GM19023 (cell line): ENCODE data around the gene KCTD11.
"Not testable (repeated sequence)": the region's sequence is repeated elsewhere in the genome, so short reads cannot be mapped to it uniquely, and the experiment has no call there.

Experiments
- ATAC-seq: cut with Tn5 transposase; IDR thresholded peaks from one replicate; pipeline ENCODE4 v1.9.1; 2021; ENCODE audit warnings: mild to moderate bottlenecking, moderate library complexity; ENCODE audit not compliant: unreplicated experiment

Gene KCTD11

GRCh38 chr17:7341842-7342241 is 10.1 kb upstream of the KCTD11 start:
- no peak for ATAC-seq

GRCh38 chr17:7343250-7343649 is 8.7 kb upstream of the KCTD11 start:
- no peak for ATAC-seq

- ATAC-seq, result no peak
These were observed 5.0 kb upstream of the KCTD11 start for GRCh38 chr17:7346761-7347614.

GRCh38 chr17:7347630-7348477 is 4.1 kb upstream of the KCTD11 start:
- ATAC-seq, result no peak

- ATAC-seq, result no peak
These were observed 3.3 kb upstream of the KCTD11 start for GRCh38 chr17:7348478-7349242.

GRCh38 chr17:7352503-7352889 is 534 bp downstream of the KCTD11 start:
- no peak for ATAC-seq

- ATAC-seq, result no peak
These were observed 1.1 kb downstream of the KCTD11 start for GRCh38 chr17:7352910-7353635.

- no peak for ATAC-seq
These were observed 2.4 kb downstream of the KCTD11 start for GRCh38 chr17:7354262-7354843.

- ATAC-seq, result no peak
These were observed 3.1 kb downstream of the KCTD11 start, which contains the start of gene TMEM95 for GRCh38 chr17:7355053-7355452. TMEM95 (plus strand) TSS chr17:7355156; CDS start chr17:7355205, 49 bp downstream.

GRCh38 chr17:7355573-7355972 is 3.6 kb downstream of the KCTD11 start:
- ATAC-seq, result no peak

- ATAC-seq, result no peak
These were observed 4.1 kb downstream of the KCTD11 start for GRCh38 chr17:7356072-7356549.

GRCh38 chr17:7356756-7357155 is 4.8 kb downstream of the KCTD11 start:
- no peak for ATAC-seq

- no peak for ATAC-seq
These were observed 5.4 kb downstream of the KCTD11 start for GRCh38 chr17:7357381-7357780.

- no peak for ATAC-seq
These were observed 9.9 kb downstream of the KCTD11 start for GRCh38 chr17:7361906-7362305.

- no peak for ATAC-seq
These were observed 11.3 kb downstream of the KCTD11 start for GRCh38 chr17:7363311-7363710.

GRCh38 chr17:7365963-7366362 is 14.0 kb downstream of the KCTD11 start:
- ATAC-seq, result not testable (repeated sequence)

GRCh38 chr17:7367083-7367482 is 15.1 kb downstream of the KCTD11 start:
- ATAC-seq, result no peak

- no peak for ATAC-seq
These were observed 16.1 kb downstream of the KCTD11 start for GRCh38 chr17:7367918-7368598.

GRCh38 chr17:7368599-7368994 is 16.6 kb downstream of the KCTD11 start:
- not testable (repeated sequence) for ATAC-seq
